NB4 (cell line): ENCODE measurements around the gene CDKAL1.

Experiments
- CTCF ChIP-seq: IDR thresholded peaks from one replicate; pipeline ENCODE4 v1.5.1; 2012; ENCODE audit warnings: low read depth, low read length
- MYC ChIP-seq: IDR thresholded peaks from 2 replicates; pipeline ENCODE4 v1.6.1; 2011; ENCODE audit warnings: low read depth, low read length
- POLR2A ChIP-seq: IDR thresholded peaks from 2 replicates; pipeline ENCODE4 v1.6.1; 2011; ENCODE audit warnings: mild to moderate bottlenecking; ENCODE audit not compliant: insufficient read length; ENCODE audit errors: extremely low read depth

GRCh38 chr6:20931093-20931492 is 396.8 kb downstream of the CDKAL1 start:
- TF ChIP-seq CTCF (no peak), POLR2A (no peak), MYC (no peak)
